ENCODE measurements around the gene C10orf67. TPM values are rescaled to one million over a fixed set of nuclear protein-coding genes. Genes with fewer than 3 reads are reported as not detected.

Gene C10orf67
- total RNA-seq, 1 experiment from 2014 or later: not detected

- DNase-seq: no peak
- Histone ChIP-seq H3K79me1 (ENCODE audit: insufficient read depth, low read depth, low read length, poor library complexity, severe bottlenecking) (no peaks in the 10 kb centered on the region), H3K27me3 (ENCODE audit: insufficient read depth, low read length) (peaks cover 4% of the 10 kb centered on the region), H4K20me1 (ENCODE audit: control insufficient read depth, insufficient read depth, insufficient read length) (no peaks in the 10 kb centered on the region), H4K5ac (ENCODE audit: insufficient read length, low read depth, low read length) (no peak overlapping the region), H3K79me2 (ENCODE audit: insufficient read depth, low read length) (no peaks in the 10 kb centered on the region), H2AFZ (ENCODE audit: low read length) (no peak overlapping the region), H3K4me1 (ENCODE audit: insufficient read depth, low read length) (no peaks in the 10 kb centered on the region), H2BK20ac (ENCODE audit: low read depth, low read length, poor library complexity, severe bottlenecking) (no peak overlapping the region), H3K14ac (ENCODE audit: insufficient read depth, low read length) (no peak overlapping the region), H3K56ac (ENCODE audit: insufficient read length, low read depth, low read length) (no peak overlapping the region), H3K4ac (ENCODE audit: low read depth, low read length) (no peak overlapping the region), H2BK12ac (ENCODE audit: insufficient read length, low read depth, low read length) (no peak overlapping the region), H3K18ac (ENCODE audit: insufficient read length, low read depth, low read length) (no peak overlapping the region), H3T11ph (ENCODE audit: low read length) (no peak overlapping the region), H3K23ac (ENCODE audit: insufficient read length, low read depth, low read length) (no peak overlapping the region), H3K4me2 (ENCODE audit: insufficient read depth, insufficient read length, low read length) (no peak overlapping the region), H2BK15ac (ENCODE audit: low read depth, low read length) (no peak overlapping the region), H4K91ac (ENCODE audit: insufficient read length, low read depth, low read length) (no peak overlapping the region), H3K23me2 (ENCODE audit: insufficient read length, low read depth, low read length, poor library complexity, severe bottlenecking) (peaks cover 9% of the 10 kb centered on the region), H2AK5ac (ENCODE audit: insufficient read length, low read length) (no peak overlapping the region), H2BK5ac (ENCODE audit: insufficient read length, low read length) (no peak overlapping the region), H3K9ac (ENCODE audit: extremely low read depth, insufficient read length, low read length) (no peak overlapping the region), H3K9me3 (ENCODE audit: control insufficient read depth, low read depth, low read length) (no peaks in the 10 kb centered on the region), H4K8ac (replicated peaks; ENCODE audit: insufficient read length, low read depth, low read length) (no peak overlapping the region), H2BK120ac (ENCODE audit: low read depth, low read length, poor library complexity, severe bottlenecking) (no peak overlapping the region), H3K27ac (ENCODE audit: insufficient read length, low read depth, low read length) (no peak overlapping the region)
- Mint-ChIP-seq H3K36me3 (ENCODE audit: insufficient read depth in 1 of 3, low read depth in 3 of 3) (no peaks in the 10 kb centered on the region), H3K4me3 (no peak overlapping the region), H3K9me3 (no peaks in the 10 kb centered on the region), H3K27ac (no peak overlapping the region), H3K4me1 (peaks cover 14% of the 10 kb centered on the region in 2 experiments), H3K27me3 (ENCODE audit: low read depth) (peaks cover 34% of the 10 kb centered on the region)
- no CpG with 5 or more reads among the region's 4 CpGs for WGBS (ENCODE audit: extremely low coverage, insufficient read length, low lambda C conversion rate)
- TF ChIP-seq CTCF (conservative IDR thresholded peaks at IDR 0.05): no peak
These were observed 4.2 kb downstream of the C10orf67 start for GRCh38 chr10:23340354-23340753.

Data from H9 (cell line).